Superior temporal gyrus (tissue), 1 donor: Measurements from ENCODE around the gene SYT9.
"Not testable (repeated sequence)": the region's sequence is repeated elsewhere in the genome, so short reads cannot be mapped to it uniquely, and the experiment has no call there.

Experiments
- DNase-seq: peaks from one replicate; pipeline ENCODE4 v3.0.0-alpha.2; 2016; ENCODE audit errors: extremely low spot score

Gene SYT9

GRCh38 chr11:7506243-7506642 lies 254.5 kb downstream of the SYT9 start:
- DNase-seq = no peak

GRCh38 chr11:7508087-7508486 lies 256.4 kb downstream of the SYT9 start:
- DNase-seq = no peak

DNA sequence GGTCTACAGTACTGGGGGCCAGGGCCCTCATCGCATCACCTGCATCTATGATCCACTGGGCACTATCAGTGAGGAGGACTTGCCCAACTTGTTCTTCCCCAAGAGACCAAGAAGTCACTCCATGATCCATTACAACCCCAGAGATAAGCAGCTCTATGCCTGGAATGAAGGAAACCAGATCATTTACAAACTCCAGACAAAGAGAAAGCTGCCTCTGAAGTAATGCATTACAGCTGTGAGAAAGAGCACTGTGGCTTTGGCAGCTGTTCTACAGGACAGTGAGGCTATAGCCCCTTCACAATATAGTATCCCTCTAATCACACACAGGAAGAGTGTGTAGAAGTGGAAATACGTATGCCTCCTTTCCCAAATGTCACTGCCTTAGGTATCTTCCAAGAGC lies 258.3 kb downstream of the SYT9 start:
- no peak for DNase-seq

- peak; percentile 92 for DNase-seq
These were observed 259.7 kb downstream of the SYT9 start for GRCh38 chr11:7511401-7511800.

DNA sequence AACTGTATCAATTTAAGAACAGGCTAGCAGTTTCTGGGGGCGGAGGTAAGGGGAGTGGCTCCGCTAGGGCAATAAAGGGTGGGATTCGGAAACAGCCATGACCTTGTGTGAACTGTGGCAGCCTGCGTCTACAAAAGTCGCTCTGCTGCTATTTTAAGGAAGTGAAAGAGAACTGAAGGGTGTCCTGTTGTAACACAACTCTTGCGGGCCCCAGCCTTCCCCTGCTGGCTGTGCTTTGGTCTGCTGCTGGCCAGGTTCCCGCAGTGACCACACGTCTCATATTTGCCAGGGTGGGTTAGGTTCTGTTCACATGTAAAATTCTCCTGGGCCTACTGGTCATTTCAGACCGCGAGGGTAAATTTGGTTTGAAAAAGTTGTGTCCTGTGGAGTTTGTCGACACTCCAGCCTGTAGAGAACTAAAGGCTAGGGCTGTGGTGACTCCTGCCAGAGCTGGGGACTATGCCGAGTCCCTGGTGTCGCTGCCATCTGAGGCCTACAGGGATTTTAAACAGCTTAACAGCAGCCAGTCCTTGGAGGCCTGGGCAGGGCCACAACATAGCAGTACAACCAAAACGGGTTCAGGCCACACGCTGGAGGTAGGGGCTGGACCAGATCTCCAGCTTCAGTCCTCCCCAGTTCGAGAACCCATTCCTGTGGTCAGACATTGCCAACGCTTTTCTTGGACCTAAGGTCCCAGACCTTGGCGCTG lies 261.0 kb downstream of the SYT9 start:
- peak; percentile 55 for DNase-seq

DNA sequence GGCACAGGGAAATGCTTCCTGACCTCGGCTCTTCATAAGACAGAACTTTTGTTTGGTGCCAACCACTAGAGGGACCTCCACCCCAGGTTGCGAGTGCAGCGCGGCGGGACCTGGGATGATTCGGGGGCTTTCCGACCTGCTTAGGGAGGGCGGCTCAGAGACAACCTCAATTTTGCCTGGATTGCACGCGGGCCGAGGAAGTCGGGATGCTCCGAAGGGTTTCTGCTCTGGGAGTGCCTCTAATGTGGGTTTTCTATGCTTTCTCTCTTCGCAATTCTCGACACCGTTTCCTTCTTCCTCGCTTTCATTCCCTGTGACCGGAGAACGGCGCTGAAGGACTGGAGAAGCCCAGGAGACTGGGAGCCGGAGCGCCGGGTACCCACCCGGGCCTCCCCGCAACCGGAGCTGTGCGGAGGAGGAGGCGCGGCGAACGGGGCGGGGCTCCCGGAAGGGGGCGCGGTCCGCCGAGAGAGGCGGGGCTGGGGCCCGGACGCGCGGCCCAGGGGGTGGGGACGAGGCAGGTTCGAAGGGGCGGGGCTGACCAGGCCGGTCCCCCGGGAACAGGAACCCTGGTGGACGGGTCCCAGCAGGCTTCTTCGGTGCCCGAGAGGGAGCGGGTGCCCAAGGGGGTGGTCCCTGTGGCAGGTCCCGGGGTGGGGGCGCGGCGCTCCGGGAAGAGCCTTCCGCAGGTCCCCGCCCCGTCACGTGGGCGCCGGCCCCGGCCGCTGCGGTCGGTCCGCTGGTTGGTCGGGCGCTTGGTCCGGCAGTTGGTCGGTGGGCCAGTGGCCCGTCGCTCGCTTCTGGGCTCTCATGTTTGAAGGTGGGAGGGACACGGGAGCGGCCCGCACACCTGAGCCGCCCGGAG lies 261.8 kb downstream of the SYT9 start, which contains the start of gene PPFIBP2:
PPFIBP2 (plus strand) TSS at position 766 of the 865 bp plus-strand sequence. CDS start 35,477 bp downstream, outside the sequence.
- peak; percentile 87 for DNase-seq

GRCh38 chr11:7514099-7514591 lies 262.4 kb downstream of the SYT9 start:
- no peak for DNase-seq

DNA sequence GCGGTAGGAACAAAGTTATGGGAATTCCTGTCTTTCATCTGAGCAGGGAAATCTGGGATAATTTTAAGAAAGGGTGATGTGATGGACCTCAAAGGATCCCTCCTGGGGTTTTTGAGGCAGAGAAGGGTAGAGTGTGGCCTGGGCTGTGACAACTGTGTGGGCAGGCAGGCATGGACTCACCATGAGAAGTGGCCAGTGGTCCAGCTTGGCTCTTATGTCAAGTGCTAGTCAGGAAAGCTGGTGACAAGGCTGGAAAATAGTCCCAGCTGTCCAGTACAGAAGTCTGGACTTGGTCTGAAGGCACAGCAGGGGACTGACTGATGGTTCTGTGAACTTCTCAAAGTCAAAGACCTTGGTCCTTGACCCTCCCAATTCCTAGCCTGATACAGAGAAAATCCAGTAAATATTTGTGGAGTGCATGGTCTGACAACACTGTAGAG lies 263.8 kb downstream of the SYT9 start:
- DNase-seq = no peak

- no peak for DNase-seq
These were observed 264.8 kb downstream of the SYT9 start for GRCh38 chr11:7516475-7516874.

DNA sequence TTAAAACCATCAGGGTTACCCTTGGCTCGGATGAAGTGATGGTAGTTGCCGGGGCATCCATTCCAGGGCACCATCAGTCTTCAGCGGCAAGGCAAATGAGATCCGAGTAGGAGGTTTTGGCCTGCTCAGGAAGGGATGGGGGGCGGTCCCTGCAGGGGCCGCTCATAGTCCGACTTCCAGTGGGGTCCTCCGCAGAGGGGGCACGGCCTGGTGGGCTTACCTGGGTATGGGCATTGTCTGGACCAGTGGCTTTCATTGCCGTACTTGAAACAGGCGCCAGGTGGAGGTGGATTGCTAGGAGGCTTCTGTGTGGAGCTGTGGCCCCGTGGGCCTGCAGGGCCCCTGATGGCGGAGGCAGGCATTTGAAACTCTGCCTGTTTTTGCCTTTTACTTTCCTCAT lies 266.0 kb downstream of the SYT9 start:
- not testable (repeated sequence) for DNase-seq
